ENCODE data around the gene GNS.

GNS gene

DNA sequence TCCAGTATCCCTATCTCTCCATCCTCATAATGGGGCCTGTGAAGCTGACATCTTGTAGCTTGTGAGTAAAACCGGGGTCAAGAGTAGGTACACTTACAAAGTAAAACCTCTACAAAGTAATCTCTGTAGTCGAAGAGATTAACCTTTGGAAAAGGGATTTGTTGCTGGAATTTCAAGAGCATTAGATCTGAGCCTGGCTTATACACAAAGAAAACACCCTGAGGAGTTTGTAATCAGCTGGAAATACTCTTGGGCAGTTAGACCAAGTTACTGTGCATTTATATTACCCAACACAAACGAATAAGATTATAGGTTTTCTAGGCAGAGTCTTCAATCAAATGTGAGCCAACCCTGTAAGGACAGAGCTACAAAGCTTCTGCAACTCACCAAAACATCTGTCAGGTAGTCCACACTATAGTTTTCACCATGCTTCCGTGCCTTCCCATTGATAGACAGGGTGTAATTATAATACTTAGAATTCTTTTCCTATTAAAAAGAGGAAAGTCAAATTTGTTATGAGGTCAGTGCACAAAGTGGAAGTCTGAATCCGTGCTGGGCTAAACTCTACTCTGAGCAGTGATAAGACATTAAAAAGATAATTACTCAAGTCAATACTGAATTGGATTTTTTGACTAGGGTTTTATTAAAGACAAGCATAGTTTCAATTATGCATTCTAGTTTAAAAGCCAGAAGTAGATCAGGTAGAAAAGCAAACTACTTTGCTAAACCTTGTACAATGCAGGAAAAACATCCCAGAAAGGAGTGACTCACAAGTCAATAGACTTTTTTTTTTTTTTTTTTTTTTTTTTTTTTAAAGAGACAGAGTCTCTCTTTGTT is 14.6 kb downstream of the GNS start:
- no peak for DNase-seq (ENCODE audit: low spot score)
- in situ Hi-C loops (cut with MboI; ENCODE audit: low pct_unique_long_range_greater_than_20kb, low sequenced_read_pairs, unreplicated experiment) = no loop called here
- TF ChIP-seq, protein P1, sequence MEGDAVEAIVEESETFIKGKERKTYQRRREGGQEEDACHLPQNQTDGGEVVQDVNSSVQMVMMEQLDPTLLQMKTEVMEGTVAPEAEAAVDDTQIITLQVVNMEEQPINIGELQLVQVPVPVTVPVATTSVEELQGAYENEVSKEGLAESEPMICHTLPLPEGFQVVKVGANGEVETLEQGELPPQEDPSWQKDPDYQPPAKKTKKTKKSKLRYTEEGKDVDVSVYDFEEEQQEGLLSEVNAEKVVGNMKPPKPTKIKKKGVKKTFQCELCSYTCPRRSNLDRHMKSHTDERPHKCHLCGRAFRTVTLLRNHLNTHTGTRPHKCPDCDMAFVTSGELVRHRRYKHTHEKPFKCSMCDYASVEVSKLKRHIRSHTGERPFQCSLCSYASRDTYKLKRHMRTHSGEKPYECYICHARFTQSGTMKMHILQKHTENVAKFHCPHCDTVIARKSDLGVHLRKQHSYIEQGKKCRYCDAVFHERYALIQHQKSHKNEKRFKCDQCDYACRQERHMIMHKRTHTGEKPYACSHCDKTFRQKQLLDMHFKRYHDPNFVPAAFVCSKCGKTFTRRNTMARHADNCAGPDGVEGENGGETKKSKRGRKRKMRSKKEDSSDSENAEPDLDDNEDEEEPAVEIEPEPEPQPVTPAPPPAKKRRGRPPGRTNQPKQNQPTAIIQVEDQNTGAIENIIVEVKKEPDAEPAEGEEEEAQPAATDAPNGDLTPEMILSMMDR (IDR thresholded peaks at IDR 0.05; ENCODE audit: extremely low read depth, insufficient read depth, missing control alignments) = no peak

DNA sequence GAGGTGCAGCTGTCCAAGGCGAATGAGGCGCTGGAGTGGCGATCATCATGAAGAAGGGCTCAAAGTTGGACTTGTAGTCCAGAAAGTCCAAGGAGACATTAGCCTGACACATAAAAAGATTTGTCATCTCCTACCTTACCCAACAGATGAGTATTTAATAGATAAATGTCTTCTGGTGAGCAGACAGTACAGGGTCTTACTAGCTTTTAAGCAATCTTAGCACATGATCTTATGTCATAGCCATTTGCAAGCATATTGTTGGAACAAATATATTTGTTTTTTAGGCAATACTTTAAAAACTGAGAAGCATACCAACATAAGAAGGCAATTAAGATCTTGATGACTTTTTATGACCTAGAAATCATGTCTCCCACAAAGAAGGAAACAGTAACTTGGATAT is 16.0 kb downstream of the GNS start:
- TF ChIP-seq, protein P1 (IDR thresholded peaks at IDR 0.05; ENCODE audit: extremely low read depth, insufficient read depth, missing control alignments) = no peak
- DNase-seq (ENCODE audit: low spot score) = no peak
- in situ Hi-C loops (cut with MboI; ENCODE audit: low pct_unique_long_range_greater_than_20kb, low sequenced_read_pairs, unreplicated experiment) = no loop called here

GRCh38 chr12:64742416-64742815 is 16.8 kb downstream of the GNS start:
- in situ Hi-C loops (cut with MboI; ENCODE audit: low pct_unique_long_range_greater_than_20kb, low sequenced_read_pairs, unreplicated experiment) = no loop called here
- TF ChIP-seq, protein P1 (IDR thresholded peaks at IDR 0.05; ENCODE audit: extremely low read depth, insufficient read depth, missing control alignments) = no peak
- DNase-seq (ENCODE audit: low spot score) = no peak

GRCh38 chr12:64740646-64741045 is 18.6 kb downstream of the GNS start:
- no peak for DNase-seq (ENCODE audit: low spot score)
- TF ChIP-seq, protein P1 (IDR thresholded peaks at IDR 0.05; ENCODE audit: extremely low read depth, insufficient read depth, missing control alignments) = no peak
- in situ Hi-C loops (cut with MboI; ENCODE audit: low pct_unique_long_range_greater_than_20kb, low sequenced_read_pairs, unreplicated experiment) = no loop called here

DNA sequence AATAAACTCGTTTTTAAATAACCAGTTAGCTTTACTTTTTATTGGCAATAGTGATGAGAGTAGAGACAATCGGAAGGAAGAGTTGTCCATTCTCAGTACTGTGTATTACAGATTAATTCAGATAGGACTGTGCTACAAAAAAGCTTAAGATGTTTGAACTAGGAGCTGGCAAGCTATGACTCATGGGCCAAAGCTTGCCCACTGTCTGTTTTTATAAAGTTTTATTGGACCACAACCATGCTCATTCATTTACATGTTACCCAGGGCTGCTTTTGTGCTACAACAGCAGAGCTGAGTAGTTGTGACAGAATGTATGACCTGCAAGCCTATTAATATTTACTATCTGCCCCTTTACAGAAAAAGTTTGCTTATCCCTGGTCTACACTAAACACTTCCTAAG is 19.4 kb downstream of the GNS start:
- no peak for DNase-seq (ENCODE audit: low spot score)
- in situ Hi-C loops (cut with MboI; ENCODE audit: low pct_unique_long_range_greater_than_20kb, low sequenced_read_pairs, unreplicated experiment) = no loop called here
- TF ChIP-seq, protein P1 (IDR thresholded peaks at IDR 0.05; ENCODE audit: extremely low read depth, insufficient read depth, missing control alignments) = no peak

DNA sequence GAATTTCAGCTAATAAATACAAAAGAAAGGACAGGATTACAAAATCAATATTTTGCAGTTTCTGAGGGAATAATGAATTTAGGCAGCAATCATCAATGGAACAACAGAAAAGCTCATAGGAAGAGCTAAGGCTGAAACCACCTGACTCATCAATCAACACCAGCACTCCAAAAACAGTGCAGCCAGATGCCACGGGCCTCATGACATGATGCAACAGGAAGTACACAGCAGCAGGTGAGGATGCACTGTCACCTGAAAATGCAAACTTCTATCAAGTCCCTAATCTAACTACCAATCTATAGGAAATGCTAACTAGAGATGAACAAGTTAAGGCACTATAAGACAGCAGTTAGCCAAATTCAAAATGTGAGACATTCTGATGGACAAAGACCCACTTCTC is 21.7 kb downstream of the GNS start:
- in situ Hi-C loops (cut with MboI; ENCODE audit: low pct_unique_long_range_greater_than_20kb, low sequenced_read_pairs, unreplicated experiment) = no loop called here
- TF ChIP-seq, protein P1 (IDR thresholded peaks at IDR 0.05; ENCODE audit: extremely low read depth, insufficient read depth, missing control alignments) = no peak
- DNase-seq (ENCODE audit: low spot score) = no peak

Data from GM13977 (cell line).